Glutamatergic neuron (in vitro differentiated cells): ENCODE results near the gene SLC39A2. TPM values are rescaled to one million over a fixed set of nuclear protein-coding genes. Genes with fewer than 3 reads are reported as not detected.

Experiments
- DNase-seq: peaks from one replicate; pipeline ENCODE4 v3.0.0; 2022
- H3K27ac Mint-ChIP-seq: one replicate; pipeline ENCODE4 v1.8.0; 2020; ENCODE audit warnings: mild to moderate bottlenecking, mixed read lengths, inconsistent platforms; ENCODE audit not compliant: unreplicated experiment
- H3K27me3 Mint-ChIP-seq: one replicate; pipeline ENCODE4 v1.8.0; 2020; ENCODE audit warnings: mild to moderate bottlenecking, moderate library complexity, mixed read lengths, inconsistent platforms; ENCODE audit not compliant: unreplicated experiment
- H3K36me3 Mint-ChIP-seq: one replicate; pipeline ENCODE4 v1.8.0; 2020; ENCODE audit warnings: mild to moderate bottlenecking, mixed read lengths, inconsistent platforms; ENCODE audit not compliant: unreplicated experiment
- H3K4me1 Mint-ChIP-seq: one replicate; pipeline ENCODE4 v1.8.0; 2020; ENCODE audit warnings: mild to moderate bottlenecking, low read depth, mixed read lengths, inconsistent platforms; ENCODE audit not compliant: unreplicated experiment
- H3K4me3 Mint-ChIP-seq: one replicate; pipeline ENCODE4 v1.8.0; 2020; ENCODE audit warnings: mild to moderate bottlenecking, mixed read lengths, inconsistent platforms; ENCODE audit not compliant: unreplicated experiment
- H3K9me3 Mint-ChIP-seq: one replicate; pipeline ENCODE4 v1.8.0; 2020; ENCODE audit warnings: mild to moderate bottlenecking, moderate library complexity, mixed read lengths, inconsistent platforms; ENCODE audit not compliant: unreplicated experiment
- CTCF ChIP-seq: fragments of 200-600 bp; sonication (generic); IDR thresholded peaks from one replicate; pipeline ENCODE4 v1.5.0; 2021; ENCODE audit not compliant: partially characterized antibody, unreplicated experiment
- total RNA-seq: library from RNA; stranded (reverse); fragmentation: NEBNext Ultra II Directional; extraction: Animal tissue kit (Norgen Biotek cat#: 25700); gene quantifications from one replicate; pipeline ENCODE4 v1.2.1, GENCODE V29; 2021; ENCODE audit not compliant: unreplicated experiment

SLC39A2 gene
- total RNA-seq, 1 donor from 2014 or later = not detected

- TF ChIP-seq CTCF = no peak
- Mint-ChIP-seq H3K4me3 (no peak overlapping the region), H3K27ac (no peak overlapping the region), H3K27me3 (no peaks in the 10 kb centered on the region), H3K9me3 (peaks cover 2% of the 10 kb centered on the region), H3K4me1 (peaks cover 3% of the 10 kb centered on the region), H3K36me3 (no peaks in the 10 kb centered on the region)
- no peak for DNase-seq
Observed at GRCh38 chr14:21016413-21017190, 17.5 kb downstream of the SLC39A2 start.

GRCh38 chr14:21017528-21018245 lies 18.6 kb downstream of the SLC39A2 start:
- H3K4me3 Mint-ChIP-seq = no peak overlapping the region
- no peak for DNase-seq
- peaks cover 3% of the 10 kb centered on the region for H3K4me1 Mint-ChIP-seq
- peaks cover 4% of the 10 kb centered on the region for H3K9me3 Mint-ChIP-seq
- peaks cover under 1% of the 10 kb centered on the region for H3K36me3 Mint-ChIP-seq
- H3K27me3 Mint-ChIP-seq = peaks cover 2% of the 10 kb centered on the region
- no peak for TF ChIP-seq CTCF
- no peak overlapping the region for H3K27ac Mint-ChIP-seq

- no peak overlapping the region for H3K27ac Mint-ChIP-seq
- no peak for TF ChIP-seq CTCF
Observed at GRCh38 chr14:21018286-21018685, 19.2 kb downstream of the SLC39A2 start.

GRCh38 chr14:21018781-21019180 lies 19.7 kb downstream of the SLC39A2 start:
- Mint-ChIP-seq H3K9me3 (peaks cover 8% of the 10 kb centered on the region), H3K4me3 (no peak overlapping the region), H3K27me3 (peaks cover 2% of the 10 kb centered on the region), H3K4me1 (peaks cover 4% of the 10 kb centered on the region), H3K36me3 (peaks cover 4% of the 10 kb centered on the region), H3K27ac (no peak overlapping the region)
- DNase-seq = no peak
- TF ChIP-seq CTCF = no peak

More at GRCh38 chr14:21018286-21018685, 19.2 kb downstream of the SLC39A2 start:
- Mint-ChIP-seq H3K27me3 (peaks cover 2% of the 10 kb centered on the region), H3K4me1 (peaks cover 4% of the 10 kb centered on the region), H3K4me3 (no peak overlapping the region), H3K36me3 (peaks cover 4% of the 10 kb centered on the region), H3K9me3 (peaks cover 7% of the 10 kb centered on the region)
- no peak for DNase-seq

GRCh38 chr14:21019366-21019765 lies 20.3 kb downstream of the SLC39A2 start:
- peaks cover 2% of the 10 kb centered on the region for H3K27me3 Mint-ChIP-seq
- no peak overlapping the region for H3K4me3 Mint-ChIP-seq
- no peak overlapping the region for H3K27ac Mint-ChIP-seq
- no peak for DNase-seq
- H3K36me3 Mint-ChIP-seq = peaks cover 4% of the 10 kb centered on the region
- H3K9me3 Mint-ChIP-seq = peaks cover 8% of the 10 kb centered on the region
- no peak for TF ChIP-seq CTCF
- H3K4me1 Mint-ChIP-seq = peaks cover 4% of the 10 kb centered on the region
